HG03066 (cell line): ENCODE data around the gene TMEM44.
"Not testable (repeated sequence)": the region's sequence is repeated elsewhere in the genome, so short reads cannot be mapped to it uniquely, and the experiment has no call there.

Experiments
- ATAC-seq: cut with Tn5 transposase; IDR thresholded peaks from one replicate; pipeline ENCODE4 v1.9.1; 2021; ENCODE audit warnings: low read depth; ENCODE audit not compliant: unreplicated experiment

TMEM44 gene

GRCh38 chr3:194615226-194615625, 18.0 kb downstream of the TMEM44 start:
- ATAC-seq = no peak

DNA sequence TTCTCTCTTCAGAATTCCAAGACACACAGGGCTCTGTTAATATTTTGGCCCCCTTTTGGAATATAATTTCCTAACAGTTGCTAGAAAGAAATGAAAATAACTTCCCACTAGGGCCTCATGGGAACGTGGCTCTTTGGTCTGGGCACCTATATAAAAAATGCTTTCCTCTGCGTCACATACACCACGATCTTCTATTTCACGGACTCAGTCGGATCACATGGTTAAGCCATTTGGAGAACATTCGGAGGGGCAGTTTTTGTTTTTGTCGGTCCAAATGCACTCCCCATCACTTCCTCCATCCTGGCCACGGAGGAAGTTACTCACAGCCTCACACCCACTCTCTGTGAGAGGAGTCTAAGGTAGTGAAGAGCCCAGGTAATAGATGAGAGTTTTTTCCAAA, 21.0 kb downstream of the TMEM44 start:
- no peak for ATAC-seq

DNA sequence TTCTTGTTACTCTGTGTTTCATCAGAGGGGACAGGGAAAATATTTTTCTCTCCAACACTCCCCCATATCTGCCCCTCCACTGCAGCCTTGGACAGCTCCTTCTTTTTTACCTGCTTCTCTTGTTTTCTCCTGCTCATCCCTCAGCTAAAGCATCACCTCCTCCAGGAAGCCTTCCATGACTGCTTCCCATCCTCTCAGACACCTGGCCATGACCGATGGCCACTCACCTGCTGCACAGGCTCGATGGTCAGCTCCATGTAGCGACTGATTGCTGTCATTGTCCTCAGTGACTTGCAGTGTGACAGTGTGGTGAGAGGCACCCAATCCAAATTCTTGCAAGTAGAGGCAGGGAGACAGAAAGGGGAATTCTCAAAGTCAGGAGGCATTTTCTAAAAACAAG, 22.5 kb downstream of the TMEM44 start:
- no peak for ATAC-seq

GRCh38 chr3:194609601-194610000, 23.6 kb downstream of the TMEM44 start:
- ATAC-seq = no peak

DNA sequence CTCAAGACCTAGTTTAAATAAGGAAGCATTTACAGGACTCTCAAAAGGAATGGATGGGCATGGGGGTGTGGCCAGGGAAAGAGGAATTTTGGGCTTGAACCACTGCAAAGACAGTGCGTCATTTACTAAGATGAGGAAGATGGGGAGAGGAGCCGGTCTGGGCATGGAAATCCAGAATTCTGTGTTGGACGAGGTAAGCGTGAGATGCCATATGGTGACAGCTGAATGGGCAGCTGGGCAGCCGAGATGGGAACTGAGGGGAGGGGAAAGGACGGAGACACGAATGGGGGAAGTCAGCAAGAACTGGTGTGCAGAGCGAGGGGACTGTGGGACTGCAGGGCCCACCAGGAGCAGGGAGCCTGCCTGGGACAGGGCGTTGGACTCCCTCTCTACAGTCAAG, 24.2 kb downstream of the TMEM44 start:
- no peak for ATAC-seq

DNA sequence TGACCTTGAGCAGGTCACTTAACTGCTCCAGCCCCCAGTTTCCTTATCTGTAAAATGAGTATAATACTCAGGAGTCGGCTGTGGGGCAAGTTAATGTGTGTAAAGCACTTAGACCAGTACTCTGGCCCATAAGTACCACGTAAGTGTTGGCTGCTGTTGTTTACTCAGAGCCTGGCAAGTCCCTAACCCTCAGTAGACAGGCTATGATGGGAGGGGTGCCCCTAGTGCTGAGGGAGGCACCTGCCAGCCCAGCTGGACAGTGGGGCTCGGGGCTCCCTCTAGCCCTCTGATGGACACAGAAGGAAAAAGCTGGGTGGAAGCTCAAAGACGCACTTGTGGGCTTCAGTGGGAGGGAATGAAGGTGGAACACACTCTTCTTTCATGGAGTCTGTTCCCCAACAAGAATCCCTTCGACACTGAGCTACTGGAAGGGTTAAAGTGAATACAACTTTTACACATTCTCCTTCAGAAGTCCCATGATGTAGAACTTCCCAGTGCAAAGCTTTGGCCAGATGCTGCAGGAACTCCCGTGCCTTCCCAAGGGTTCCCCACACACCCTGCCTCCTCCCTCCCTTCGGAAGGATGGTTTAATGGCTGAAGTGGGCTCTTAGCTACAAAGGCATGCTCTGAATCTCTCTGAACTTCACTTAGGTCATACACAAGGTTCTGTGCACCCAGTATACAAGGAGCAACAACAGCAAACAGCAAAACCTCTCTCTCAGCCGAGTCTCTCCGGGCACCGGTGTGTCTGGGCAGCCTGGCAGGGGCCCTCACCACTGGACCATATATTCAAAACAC, 25.4 kb downstream of the TMEM44 start:
- ATAC-seq = no peak

DNA sequence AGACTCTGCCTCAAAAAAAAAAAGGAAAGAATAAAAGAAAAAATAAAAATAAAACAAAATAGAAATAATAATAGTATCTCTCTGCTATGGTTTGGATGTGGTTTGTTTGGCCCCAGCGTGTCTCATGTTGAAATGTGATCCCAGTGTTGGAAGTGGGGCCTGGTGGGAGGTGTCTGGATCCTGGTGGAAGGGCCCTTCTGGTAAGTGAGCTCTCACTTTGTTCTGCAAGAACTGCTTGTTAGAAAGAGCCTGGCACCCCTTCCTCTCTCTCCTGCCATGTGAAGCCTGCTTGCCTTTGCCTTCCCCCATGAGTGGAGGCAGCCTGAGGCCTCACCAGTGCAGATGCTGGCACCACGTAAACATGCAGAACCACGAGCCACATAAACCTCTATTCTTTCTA, 26.3 kb downstream of the TMEM44 start:
- no peak for ATAC-seq

GRCh38 chr3:194606163-194606562, 27.1 kb downstream of the TMEM44 start:
- ATAC-seq = no peak

- ATAC-seq = not testable (repeated sequence)
Measured at GRCh38 chr3:194605314-194605713, 27.9 kb downstream of the TMEM44 start.

DNA sequence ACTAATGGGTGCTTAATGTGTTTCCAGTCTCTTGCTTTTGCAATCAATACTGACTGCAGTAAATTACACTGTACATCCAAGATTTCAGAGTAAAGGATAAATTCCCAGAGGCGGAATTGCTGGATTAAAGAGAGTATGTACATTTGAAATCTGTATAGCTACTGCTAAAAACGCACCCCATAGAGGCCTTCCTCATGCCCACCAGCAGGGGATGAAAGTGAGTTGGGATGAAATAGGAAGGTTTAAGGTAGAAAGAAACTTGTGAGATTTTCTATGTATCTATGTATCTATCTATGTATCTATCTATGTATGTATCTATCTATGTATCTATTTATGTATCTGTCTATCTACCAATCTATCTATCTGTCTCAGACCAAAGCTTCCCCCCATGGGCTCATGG, 28.4 kb downstream of the TMEM44 start:
- no peak for ATAC-seq

- no peak for ATAC-seq
Measured at GRCh38 chr3:194604126-194604525, 29.1 kb downstream of the TMEM44 start.

DNA sequence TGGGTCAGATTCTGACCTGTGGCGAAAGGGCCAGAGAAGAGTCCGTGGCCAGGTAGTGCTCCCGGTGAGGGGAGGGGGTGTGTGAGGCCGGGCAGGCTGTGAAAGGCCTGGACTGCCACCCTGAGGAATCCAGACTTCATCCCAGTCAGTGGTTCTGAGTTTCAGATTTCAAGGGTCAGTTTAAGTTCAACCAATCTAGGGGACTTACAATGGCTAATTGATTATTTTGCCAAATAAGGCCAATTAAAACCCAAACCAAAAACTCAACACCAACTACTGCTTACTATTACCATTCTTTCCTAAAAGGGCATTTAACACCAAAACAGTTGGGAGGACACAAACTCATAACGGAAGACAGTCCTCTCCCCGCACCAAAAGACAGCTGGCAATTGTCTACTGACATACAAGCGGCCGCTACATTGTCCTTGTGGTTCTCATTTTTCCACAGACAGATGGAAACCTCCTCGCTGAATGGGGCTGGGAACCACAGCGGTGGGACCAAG, 30.5 kb downstream of the TMEM44 start:
- ATAC-seq = no peak

DNA sequence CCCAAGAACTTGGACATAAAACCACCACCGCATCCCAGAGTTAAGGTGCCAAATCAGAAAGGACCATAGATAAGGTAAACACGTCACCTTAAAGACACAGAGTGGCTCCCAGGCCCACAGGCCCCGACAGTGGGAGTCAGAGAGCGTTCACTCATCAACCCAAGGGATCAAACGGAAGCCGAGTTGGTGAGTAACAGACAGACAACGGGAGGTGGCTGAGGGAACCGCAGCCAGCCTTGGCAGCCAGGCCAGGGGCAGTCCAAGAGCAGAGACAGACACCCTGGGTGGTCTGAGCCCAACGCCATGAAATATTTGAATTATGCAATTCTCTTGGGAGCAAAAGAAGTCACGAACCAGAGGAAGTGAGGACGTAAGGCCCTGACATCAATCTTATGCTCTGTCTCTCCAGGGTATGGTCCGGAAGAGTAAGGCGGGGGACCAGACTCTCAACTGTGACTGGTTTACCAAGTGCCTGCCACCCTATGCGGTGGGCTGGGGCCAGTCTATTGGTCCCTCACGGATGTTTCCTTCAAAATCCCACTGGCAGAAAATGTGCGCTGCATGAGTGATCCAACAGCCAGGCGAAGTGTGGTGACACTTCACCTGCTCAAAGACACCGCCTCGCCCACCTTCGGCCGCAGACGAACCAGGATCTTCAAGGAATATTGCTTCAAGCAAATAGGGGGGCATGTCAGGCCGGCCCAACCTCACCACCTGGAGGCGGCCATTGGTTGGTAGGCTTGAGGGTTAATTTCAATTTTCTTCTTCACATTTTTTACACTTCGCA, 34.3 kb downstream of the TMEM44 start:
- no peak for ATAC-seq

DNA sequence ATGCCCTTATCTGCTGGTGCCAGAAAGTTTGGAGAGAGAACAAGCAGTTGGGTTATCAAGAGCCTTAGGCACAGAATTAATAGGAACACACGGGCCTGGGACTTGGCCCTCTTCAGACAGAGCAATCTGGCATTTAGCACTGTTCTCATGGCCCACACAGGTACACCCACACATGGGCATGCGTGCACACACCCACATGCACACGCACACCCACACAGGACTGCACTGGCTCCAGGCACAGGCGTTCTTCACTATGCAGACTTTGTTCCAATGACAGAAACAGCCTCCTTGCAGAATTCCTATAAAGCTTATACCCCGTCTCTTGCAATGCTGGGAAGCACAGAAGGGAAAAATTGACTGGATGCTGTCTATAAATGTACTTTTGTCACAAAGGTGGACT, 36.3 kb downstream of the TMEM44 start:
- ATAC-seq = no peak

DNA sequence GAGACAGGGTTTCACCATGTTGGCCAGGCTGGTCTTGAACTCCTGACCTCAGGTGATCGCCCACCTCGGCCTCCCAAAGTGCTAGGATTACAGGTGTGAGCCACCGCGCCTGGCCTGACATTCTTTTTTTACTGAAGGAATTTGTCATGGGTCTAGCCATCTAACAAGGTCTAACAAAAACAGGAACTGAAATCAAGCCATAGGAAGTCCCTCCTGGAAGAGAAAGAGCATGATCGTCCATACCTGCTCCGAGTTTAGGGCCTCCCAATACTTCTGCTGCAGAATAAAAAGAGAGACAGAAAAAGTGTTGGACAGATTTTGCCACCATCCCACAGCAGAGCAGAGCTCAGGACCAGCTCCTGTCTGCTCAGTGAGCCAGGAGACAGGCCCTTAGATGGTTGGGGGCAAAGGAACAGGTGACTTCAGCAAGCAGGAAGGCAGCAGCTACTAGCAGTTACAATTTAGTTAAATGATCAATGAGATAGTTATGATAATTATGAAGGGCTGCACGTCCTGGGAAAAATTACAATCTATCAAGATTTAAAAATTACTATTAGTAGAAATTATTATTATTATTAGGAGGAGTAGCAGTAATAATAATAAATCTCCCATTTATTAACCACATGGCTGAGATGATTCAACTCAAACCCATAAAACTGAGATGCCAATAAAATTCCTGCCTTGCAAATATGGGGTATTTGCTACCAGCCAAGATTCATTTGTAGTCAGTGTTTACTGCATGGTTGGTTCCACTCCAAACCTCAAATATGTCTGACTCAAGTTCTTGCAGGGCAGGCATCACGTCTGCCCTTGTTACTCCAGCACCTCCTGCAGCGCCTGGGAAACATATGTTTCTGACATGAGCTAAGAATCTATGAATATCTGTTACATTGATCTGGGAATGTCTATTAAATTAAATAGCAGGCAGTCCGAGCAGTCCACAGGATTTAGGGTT, 40.1 kb downstream of the TMEM44 start:
- no peak for ATAC-seq

DNA sequence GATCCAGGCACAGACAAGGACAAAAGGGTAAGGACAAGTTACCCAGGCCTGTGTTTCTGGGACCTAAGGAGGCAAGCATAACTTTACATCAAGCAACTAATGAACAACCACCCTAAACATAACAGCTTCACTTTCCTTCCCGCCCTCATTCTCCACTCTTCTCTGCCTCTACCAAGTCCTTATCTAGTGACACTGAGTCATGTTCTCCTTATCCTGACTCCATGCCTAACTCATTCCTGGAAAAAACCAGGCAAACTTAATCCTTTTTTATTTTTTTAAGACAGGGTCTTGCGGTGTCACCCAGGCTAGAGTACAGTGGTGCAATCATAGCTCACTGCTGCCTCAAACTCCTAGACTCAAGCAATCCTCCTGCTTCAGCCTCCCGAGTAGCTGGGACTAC, 44.5 kb downstream of the TMEM44 start:
- ATAC-seq = no peak

- ATAC-seq = no peak
Measured at GRCh38 chr3:194588236-194588635, 45.0 kb downstream of the TMEM44 start.

- no peak for ATAC-seq
Measured at GRCh38 chr3:194587438-194587931, 45.7 kb downstream of the TMEM44 start.

- no peak for ATAC-seq
Measured at GRCh38 chr3:194586836-194587235, 46.4 kb downstream of the TMEM44 start.

DNA sequence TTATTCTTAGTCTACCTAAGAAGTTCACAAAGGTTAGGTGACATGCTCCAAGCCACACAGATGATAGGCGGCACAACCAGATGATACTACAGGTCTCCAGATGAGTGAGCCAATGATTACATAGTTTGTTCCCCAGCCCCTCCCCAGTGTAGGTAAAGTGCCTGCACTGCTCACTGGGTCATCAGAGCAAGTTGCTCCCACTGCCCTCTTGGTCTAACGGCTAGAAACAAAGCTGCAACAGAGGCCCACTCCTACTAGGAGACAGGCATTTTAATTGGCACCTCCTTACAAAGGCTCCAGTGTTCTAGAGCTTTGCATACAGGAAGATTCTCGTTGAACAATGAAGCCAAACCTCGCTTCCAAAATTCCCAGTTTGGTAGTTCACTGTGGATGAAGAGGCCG, 47.3 kb downstream of the TMEM44 start:
- no peak for ATAC-seq

DNA sequence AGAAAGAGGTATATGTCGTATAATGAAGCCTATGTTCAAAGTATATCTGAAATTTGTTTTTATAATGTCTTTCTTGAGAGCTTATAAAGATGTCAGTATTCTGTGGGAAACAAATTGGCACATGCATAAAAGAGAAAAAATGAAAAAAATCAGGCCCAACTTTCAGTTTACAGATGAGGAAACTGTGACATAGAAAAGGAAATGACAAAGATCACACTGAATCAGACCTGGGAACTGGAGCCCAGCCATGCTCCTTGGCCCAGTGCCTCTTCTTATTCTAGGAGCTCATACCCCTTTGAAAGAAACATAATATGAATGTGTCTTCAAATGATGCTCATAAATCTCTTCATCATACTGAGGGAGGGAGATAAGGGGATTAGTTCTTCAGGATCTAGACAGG, 48.4 kb downstream of the TMEM44 start:
- no peak for ATAC-seq
